Stimulated activated CD8-positive, alpha-beta memory T cell treated with anti-CD3 and anti-CD28 coated beads, Interleukin-7, amount 100 ng/mL, for 24 hours (primary cell): ENCODE data around the gene NOC4L.
"Not testable (repeated sequence)": the region's sequence is repeated elsewhere in the genome, so short reads cannot be mapped to it uniquely, and the experiment has no call there.

ENCODE experiments used
- DNase-seq: peaks from one replicate; pipeline ENCODE4 v3.0.0-alpha.2; 2020; ENCODE audit warnings: low read depth

The NOC4L gene

DNA sequence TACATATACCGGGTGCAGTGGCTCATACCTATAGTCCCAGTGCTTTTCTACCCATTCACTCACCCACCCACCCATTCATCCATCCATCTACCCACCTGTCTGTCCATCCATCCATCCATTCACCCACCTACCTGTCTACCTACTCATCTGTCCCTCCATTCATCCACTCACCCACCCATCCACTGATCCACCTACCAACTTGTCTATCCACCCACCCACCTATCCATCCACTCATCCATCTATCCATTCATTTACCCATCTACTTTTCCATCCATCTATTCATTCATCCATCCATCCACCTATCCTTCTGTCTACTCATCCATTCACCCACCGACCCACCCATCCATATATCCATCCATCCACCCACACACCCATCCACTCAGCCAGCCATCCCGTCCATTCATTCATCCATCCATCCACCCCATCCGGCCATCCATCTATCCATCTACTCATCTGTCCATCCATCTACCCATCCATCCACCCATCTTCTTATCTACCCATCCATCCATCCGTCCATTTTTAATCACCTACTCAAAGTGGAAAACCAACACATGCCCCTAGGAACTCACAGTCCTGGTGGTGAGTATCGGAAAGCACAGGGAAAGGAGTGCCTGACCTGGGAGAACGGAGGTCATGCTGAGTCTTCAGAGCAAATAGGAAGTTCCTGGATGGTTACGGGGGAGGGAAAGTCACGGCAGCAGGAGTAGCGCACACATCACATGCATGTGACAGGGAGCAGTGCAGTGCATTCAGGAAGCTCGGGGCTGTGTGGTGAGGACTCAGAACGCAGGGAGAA, 20.1 kb upstream of the NOC4L start:
- DNase-seq: no peak

DNA sequence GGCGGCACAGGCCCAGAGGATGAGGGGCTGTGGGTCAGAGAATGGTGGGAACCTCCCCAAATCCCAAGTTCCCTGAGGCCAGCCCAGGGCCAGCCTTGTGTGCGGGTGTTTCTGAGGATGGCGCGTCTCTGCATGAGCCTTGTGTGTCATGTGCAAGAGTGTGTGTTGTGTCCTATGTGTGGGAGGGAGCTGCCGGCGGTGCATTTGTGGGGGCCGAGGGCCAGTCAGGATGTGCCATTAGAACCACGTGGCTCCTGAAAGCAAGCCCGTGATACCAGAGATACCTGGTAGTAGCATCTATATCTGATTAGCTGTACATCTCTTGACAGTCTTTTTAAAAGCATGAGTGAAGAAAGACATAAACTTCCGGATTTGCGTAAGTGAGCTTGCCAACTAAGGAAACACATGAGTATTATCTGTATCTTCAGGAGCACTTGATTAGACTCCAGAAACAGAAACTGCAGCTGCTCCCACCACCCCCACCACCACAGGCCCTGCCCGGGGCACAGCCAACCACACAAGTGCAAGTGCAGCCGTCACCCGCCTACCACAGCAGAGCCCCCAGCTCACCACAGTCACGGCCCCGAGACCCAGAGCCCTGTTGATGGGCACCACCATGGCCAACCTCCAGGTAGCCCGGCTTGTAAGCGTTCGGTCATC, 19.4 kb upstream of the NOC4L start:
- no peak for DNase-seq

DNA sequence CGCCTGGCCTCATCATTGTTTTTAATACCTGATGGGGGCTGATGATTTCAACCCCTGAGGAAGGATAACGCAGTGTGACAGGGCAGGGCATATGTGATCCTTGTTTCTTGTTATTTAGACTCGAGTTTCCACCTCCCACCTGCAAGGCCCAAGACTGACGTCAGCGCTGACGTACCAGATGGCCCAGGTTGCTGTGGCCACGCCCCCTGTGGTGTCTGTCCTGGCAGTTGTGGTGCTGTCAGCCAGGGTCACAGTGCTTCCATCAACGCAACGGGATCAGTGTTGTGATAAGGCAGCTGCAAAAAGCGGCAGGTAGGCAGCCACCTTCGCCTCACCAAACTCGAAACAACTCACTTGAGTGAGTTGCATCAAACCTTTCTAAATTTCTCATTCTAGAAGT, 18.5 kb upstream of the NOC4L start:
- DNase-seq: no peak

DNA sequence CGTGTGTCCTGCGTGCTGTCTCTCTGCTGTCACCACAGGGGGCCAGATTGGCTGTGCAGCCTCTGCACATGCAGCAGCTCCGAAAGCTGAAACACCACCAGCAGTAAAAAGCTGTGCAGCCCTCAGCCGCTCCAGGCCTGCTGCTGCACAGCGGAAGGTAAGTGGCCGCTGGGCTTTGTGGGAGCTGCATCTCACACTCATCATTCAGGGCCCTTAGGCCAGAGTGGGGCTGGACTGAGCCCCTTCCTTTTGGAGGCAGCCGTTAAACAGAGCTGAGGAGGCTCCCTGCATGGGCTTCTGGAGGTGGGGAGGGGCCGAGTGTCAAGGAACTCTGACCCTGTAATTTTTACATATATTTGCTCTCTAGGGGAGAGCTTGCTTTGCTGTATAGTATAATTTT, 17.2 kb upstream of the NOC4L start:
- no peak for DNase-seq

DNA sequence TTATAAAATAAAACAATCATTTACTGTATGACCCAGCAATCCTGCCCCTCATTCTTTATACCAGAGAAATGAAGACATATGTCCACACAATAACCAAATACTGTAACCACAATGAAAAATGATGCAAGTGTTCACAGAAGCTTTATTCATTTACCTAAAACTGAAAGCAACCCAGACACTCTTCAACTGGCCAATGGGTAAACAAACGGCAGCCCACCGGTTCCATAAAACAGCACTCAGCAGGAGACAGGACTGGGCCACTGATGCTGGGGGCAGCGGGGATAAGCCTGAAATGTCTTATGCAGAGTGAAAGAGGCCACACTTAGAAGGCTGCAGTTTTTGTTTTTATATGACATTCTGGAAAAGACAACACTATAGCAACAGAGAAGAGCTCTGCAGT, 15.2 kb upstream of the NOC4L start:
- DNase-seq: no peak

DNA sequence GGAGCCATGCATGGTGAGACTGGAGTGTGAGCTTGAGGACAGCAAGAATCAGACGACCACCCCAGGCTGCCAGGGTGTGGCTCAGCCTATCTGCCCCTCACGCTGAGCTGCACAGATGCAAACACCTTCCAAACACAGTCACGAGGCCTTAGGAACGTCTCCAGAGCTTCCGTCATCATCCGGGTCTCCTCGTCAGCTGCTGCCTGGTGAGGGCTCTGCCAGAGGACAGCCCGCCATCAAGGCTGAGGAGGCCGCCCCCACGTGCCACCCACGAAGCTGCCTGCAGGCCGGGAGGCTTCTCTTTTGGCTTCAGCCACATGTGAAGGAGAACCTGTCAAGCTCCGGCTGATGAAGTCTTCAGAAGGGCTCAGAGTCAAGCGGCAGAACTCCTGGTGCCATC, 13.6 kb upstream of the NOC4L start:
- no peak for DNase-seq

DNA sequence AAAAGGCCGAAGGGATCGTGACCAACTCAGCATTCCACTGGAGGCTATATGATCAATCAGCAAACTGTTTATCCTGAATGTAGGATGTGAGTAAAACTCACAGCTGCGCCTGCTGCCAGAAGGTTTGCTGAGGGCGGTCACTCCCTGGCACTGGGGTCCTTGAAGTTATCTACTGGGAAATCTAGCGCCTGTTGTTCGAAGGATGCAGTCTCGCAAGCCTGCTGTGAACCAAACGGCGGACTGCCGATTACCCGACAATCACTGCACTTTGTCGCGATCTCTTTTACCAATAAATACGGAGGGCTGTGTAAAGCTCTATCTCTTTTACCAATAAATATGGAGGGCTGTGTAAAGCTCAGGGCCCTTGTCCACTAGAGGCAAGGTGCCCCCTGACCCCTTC, 13.0 kb upstream of the NOC4L start:
- no peak for DNase-seq

DNA sequence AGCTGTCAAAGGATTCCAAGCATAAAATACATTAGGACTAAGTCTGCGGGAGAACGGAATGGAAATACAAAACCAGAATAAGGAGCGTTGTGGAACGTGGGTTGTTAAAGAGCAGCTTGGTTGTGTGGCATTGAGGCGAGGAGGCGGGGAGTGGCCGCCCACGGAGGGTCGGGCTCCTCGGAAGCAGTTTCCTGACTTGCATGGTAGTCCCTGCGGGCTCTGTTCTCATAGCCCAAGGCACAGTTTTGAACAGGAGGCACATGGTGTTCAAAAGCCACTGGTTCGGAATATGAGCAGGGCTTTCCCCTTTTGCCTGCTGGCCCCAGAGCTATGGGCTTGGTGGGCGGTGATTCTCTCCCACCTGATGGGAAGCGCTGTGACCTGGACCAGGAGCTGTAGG, 12.3 kb upstream of the NOC4L start:
- DNase-seq: no peak

DNA sequence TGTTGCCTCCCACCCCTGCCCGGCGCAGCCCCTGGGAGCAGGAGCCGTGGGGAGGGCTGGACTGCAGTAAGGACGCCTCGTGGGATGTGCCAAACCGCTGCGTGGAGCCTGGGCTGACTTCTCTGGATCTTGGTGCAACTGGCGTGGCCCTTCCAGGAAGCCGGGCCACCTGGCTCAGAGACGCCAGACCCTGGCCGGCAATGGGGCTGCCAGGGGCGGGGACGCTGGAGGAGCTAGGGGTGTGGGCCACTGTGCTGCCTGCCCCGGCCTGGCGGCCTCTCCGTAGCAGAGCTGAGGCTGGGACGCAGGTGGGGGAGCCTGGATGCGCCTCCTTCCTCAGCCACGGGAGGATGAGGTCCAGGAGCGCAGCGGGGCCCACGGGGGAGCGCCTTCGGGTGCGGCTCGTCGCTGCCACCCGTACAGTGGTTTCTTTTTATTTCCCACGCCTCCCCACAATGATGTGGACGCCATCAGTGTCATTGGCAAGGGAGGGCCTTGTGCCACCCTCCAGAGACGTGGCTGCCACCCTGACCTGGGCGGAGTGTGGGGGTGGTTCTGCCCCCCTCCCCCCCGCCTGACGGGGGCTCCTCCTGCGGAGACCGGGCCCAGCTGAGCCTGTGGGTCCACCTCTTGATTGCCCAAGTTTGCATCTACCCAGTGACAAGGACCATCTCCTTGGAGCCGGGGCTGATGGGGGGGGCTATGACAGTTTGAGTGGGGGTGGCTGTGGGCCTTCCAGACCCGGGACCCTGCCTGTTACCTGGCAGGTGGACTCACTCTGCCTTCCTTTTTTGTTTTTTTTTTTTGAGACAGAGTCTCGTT, 11.4 kb upstream of the NOC4L start:
- no peak for DNase-seq

DNA sequence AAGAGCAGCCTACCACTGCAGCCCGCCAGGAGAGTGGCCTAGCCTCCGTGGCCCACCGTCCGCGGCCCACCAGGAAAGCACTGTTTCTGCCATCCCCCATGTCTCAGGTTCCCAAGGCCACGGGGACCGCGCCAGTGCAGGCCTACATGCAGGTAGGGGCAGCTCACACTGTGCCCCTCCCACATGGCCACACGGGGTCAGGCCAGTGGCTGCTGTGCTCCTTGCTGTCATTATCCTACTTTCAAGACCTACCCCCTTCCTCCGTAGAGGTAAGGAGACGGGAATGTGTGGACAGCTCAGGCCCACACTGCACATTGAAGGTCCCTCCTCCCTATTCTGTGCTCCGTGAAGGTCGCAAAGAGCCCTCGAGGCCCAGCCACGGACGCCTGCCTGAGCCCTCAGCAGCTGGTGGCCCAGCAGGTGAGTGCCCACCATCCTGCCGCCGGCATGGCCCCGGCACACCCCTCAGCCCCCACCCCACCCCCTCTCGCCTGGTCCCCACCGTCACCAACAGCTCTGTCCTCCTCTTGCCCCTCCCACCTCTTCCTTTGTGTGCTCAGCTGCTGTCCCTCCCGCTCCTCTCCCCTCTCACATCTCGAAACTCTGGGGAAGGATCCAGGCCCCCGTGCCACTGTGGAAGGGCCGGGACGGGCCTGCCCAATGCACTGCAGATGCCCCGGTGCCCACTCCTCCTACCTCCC, 10.2 kb upstream of the NOC4L start:
- no peak for DNase-seq

DNA sequence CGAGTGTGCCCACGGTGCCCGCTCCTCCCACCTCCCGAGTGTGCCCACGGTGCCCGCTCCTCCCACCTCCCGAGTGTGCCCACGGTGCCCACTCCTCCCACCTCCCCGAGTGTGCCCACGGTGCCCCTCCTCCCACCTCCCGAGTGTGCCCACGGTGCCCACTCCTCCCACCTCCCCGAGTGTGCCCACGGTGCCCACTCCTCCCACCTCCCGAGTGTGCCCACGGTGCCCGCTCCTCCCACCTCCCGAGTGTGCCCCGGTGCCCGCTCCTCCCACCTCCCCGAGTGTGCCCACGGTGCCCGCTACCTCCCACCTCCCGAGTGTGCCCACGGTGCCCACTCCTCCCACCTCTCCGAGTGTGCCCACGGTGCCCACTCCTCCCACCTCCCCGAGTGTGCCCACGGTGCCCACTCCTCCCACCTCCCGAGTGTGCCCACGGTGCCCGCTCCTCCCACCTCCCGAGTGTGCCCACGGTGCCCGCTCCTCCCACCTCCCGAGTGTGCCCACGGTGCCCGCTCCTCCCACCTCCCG, 9.5 kb upstream of the NOC4L start:
- DNase-seq: not testable (repeated sequence)

DNA sequence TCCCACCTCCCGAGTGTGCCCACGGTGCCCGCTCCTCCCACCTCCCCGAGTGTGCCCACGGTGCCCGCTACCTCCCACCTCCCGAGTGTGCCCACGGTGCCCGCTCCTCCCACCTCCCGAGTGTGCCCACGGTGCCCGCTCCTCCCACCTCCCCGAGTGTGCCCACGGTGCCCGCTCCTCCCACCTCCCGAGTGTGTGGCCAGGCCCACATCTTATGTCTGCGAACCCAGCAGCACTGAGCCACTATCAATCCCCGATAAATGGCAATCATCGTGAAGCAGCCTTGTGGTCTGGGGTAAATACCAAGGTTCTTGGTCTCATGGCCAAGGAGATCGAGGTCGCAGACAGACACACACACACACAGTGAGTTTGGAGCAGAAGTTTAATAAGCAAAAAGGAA, 8.0 kb upstream of the NOC4L start:
- not testable (repeated sequence) for DNase-seq

DNA sequence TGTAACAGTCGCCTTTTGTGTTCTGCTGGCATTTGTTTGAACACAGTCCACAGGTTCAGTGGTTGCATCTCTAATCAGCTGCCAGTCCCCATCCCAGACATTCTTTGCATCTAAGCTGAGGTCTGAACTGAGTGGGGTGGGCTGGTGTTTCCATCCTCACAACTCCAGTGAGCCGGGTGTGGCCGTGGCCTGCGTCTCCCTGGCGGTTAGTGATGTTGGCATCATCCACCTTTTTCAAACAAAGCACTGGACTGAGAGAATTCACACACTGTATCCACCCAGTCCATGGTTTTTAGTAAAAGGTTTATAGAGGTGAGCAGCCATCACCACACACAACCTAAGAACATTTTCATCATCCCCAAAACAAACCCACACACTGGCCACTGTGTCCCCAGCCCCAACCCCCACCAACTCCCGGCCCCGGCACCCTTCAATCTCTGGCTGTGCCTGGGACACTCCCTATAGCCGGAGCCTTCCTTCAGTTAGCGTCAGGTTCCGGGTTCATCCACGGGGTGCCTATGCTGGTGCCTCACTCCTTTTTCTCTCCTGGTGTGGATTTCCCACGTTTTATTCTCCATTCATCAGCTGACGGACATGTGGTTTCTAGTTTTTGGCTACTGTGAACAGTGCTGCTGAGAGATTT, 6.7 kb upstream of the NOC4L start:
- no peak for DNase-seq

DNA sequence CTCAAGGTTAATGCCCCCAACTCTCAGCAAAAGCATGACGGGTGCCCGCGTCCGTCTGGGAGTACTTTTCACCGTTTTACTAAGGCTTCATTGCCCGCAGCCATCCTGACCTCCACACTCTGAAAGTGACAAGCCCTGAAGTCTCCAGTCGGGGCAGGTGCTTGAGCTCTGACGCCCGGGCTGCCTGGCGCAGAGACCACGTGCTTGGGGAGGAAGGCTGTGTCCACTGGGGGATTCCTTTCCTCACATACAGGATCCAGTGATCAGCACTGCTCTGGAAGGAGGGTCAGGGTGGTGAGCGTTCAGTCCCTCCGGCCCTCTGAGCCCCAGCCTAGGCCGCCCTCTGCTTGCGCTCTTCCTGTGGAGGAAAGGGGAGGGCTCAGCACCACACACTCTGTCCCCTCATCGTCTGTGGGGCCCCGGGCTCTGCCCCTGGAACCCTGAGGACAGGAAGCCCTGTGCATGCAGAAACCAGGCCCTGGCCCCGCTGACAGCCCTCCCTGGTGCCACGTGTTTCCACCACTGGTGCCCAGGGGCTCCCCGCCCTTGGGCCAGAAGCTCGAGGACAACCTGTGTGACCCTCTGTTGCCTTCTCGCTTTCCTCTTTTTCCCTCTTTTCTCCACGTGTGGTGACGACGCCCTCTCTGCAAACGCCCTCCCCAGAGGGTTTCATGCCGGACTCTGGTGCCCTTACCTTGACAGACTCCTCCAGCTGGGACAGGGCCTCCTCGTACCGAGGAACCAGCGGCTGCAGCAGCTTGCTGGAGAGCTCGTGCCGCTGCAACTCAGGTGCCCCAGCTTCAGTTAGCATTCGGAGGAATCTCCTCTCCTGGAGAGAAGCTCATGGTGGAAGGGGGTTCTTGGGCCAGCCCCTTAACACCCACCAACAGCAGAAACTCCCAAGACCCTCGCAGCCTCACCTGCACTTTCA, 5.1 kb upstream of the NOC4L start:
- DNase-seq: no peak

DNA sequence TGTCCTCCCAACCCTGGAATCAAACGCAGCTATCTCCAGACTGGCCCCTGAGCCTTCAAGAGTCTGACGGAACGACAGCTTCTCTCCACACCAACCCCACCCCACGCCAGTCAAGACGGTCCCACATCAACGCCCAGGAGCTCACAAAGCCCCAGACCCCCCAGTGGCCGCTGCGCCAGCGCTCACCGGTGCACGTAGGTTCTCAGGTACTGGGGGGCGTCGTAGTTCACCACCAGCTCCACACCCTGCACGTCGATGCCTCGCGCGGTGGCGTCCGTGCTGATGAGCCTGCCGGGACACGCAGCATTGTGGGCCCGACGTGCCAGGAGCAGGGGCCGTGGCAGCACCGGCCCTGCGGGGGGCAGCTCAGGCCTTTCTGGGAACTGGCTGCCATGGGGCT, 4.3 kb upstream of the NOC4L start:
- no peak for DNase-seq

DNA sequence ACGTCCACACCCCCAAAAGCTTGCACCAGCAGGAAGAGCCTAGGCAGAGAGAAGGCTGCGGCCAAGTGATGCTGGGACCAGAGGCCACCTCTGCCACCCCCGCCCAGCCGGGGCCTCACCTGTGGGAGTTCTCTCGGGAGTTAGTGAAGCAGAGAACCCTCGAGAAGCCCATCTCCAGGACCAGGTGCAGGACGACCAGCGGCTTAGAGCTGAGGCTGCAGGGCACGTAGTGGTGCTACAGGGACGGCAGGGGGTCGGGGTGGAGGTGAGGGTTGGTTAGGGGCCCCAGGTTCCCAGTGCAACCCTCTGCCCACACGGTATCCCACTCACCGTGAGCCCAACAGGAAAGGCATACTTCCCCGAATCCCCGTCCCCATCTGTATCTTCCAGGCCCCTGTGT, 3.8 kb upstream of the NOC4L start:
- no peak for DNase-seq

DNA sequence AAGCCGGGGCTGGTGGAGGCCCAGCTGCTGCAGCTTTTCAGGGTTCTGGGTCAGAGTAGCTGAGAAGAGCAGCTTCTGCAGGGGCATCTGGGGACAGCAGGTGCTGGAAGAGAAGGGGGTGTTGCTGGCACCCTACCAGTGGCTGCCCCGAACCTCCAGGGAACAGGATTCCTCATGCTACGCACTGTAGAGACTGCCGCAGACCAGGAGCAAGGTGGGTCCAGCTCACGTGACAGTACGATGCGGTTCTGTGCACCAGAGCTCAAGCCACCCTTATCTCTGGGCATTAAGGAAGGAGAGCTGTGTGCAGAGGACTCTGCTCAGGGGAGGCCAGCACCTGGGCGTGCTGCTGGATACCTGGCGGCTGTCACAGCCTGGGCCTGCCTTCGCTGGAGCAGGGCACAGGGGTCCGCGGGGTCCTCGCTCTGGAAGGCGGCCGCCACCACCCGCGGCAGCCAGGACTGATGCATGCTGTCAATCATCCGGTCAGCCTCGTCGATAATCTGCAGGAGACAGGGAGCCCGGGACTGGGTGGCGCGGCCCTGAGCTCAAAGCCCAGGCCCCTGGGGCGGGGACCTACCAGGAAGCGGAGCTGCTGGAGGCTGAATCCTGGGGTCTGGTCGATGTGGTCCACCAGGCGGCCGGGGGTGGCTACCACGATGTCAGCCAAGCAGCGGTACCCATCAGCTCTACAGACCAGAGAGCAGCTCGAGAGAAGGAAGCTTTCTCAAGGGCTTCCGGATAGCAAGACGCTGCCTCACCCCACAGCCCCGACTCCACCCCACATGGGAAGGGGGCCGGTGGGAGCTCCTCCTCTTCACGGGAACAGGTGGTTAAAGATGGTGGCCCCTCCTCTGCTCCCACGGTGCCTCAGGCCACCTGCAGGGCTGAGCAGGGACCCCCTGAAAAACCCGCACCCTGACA, 3.1 kb upstream of the NOC4L start:
- DNase-seq: no peak

DNA sequence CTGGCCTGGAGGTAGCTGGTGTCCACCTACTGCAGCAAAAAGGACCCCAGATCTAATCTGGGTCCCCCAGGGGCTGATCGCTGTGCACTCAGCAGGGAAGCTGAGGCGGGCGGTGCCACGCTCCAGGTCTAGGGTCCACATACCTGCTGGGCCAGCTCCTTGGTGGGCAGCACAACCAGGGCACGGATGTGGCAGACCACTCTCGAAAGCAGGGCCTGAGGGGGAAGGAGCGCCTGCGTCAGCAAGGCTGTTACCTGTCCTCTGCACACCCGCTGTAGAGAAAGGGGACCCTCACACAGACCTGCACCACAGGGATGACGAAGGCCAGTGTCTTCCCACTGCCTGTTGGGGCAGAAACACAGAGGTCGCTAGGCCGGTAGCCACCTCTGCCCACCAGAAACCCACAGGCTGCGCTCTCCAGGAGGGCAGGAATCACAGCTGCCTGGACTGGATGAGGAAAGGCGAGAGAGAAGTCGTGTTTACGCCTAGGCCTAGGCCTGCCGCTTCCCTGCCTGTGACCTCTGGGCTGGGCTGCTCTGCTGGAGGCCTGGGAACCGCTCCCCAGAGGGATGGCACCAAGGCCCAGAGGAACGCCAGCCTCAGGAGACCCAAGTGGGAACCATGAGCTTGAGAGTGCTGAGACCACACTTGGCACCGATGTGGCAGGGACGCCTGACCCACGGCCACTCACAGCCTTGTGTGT, 2.1 kb upstream of the NOC4L start:
- DNase-seq: no peak
